Islet precursor cell (in vitro differentiated cells): ENCODE results near the gene ZMYM3.
"Not testable (repeated sequence)": the region's sequence is repeated elsewhere in the genome, so short reads cannot be mapped to it uniquely, and the experiment has no call there.

ENCODE experiments used
- DNase-seq: peaks from one replicate; pipeline ENCODE4 v3.0.0-alpha.2; 2018

ZMYM3 gene

GRCh38 chrX:71254092-71254963 lies at the start of gene ZMYM3:
Gene ZMYM3, minus strand, starts transcription at chrX:71254140. Its CDS starts 885 bp downstream, at chrX:71253255.
- DNase-seq, result peak; percentile 91

- no peak for DNase-seq
These were observed 48.7 kb upstream of the ZMYM3 start for GRCh38 chrX:71302461-71303213.

GRCh38 chrX:71301195-71301924 lies 47.4 kb upstream of the ZMYM3 start, which contains the start of gene ITGB1BP2:
Gene ITGB1BP2, plus strand, starts transcription at chrX:71301750. Its CDS starts 57 bp downstream, at chrX:71301807.
- DNase-seq, result peak; percentile 53

GRCh38 chrX:71300495-71300894 lies 46.6 kb upstream of the ZMYM3 start:
- DNase-seq, result not testable (repeated sequence)

- not testable (repeated sequence) for DNase-seq
These were observed 46.1 kb upstream of the ZMYM3 start for GRCh38 chrX:71300064-71300463.

- DNase-seq, result no peak
These were observed 44.2 kb upstream of the ZMYM3 start for GRCh38 chrX:71298119-71298518.

GRCh38 chrX:71296806-71297205 lies 42.9 kb upstream of the ZMYM3 start:
- DNase-seq, result no peak

GRCh38 chrX:71292669-71293365 lies 38.9 kb upstream of the ZMYM3 start:
- no peak for DNase-seq

- no peak for DNase-seq
These were observed 37.4 kb upstream of the ZMYM3 start for GRCh38 chrX:71291381-71291780.

GRCh38 chrX:71285929-71286328 lies 32.0 kb upstream of the ZMYM3 start:
- no peak for DNase-seq

- DNase-seq, result peak; percentile 95
These were observed 29.6 kb upstream of the ZMYM3 start, which contains the start of gene NONO for GRCh38 chrX:71283403-71284143. Gene NONO, plus strand, starts transcription at chrX:71283635. Its CDS starts 7,003 bp downstream, at chrX:71290638.

GRCh38 chrX:71282514-71283402 lies 28.8 kb upstream of the ZMYM3 start:
- no peak for DNase-seq

GRCh38 chrX:71281300-71281699 lies 27.4 kb upstream of the ZMYM3 start:
- DNase-seq, result not testable (repeated sequence)

- not testable (repeated sequence) for DNase-seq
These were observed 18.4 kb upstream of the ZMYM3 start for GRCh38 chrX:71272313-71272712.

- no peak for DNase-seq
These were observed 16.0 kb upstream of the ZMYM3 start for GRCh38 chrX:71269801-71270395.

- DNase-seq, result not testable (repeated sequence)
These were observed 14.7 kb upstream of the ZMYM3 start for GRCh38 chrX:71268624-71269023.

GRCh38 chrX:71256856-71257255 lies 2.9 kb upstream of the ZMYM3 start:
- no peak for DNase-seq

- DNase-seq, result no peak
These were observed 2.1 kb upstream of the ZMYM3 start for GRCh38 chrX:71256051-71256450.

GRCh38 chrX:71253253-71254091 lies 468 bp downstream of the ZMYM3 start:
- DNase-seq, result peak; percentile 59
